Gastroesophageal sphincter (tissue), 4 donors: ENCODE data around the gene SRGN. TPM values are rescaled to one million over a fixed set of nuclear protein-coding genes. Genes with fewer than 3 reads are reported as not detected.
A peak's percentile ranks its signal among the peaks of the same experiment; 100 is the strongest.

ENCODE experiments used
- ATAC-seq: fragments of 150-250 bp; one replicate; pipeline ENCODE4 v1.9.1; 2016; ENCODE audit warnings: mild to moderate bottlenecking, moderate library complexity
- H3K27ac ChIP-seq, 4 donors: fragments of 200-600 bp; sonication (generic) in 3 of 4; 1 replicate in 3 of 4; 2 replicates in 1 of 4; pipeline ENCODE4 v1.5.1; 2016 to 2019
- H3K27me3 ChIP-seq: fragments of 200-600 bp; sonication (generic); one replicate; pipeline ENCODE4 v1.5.1; 2019
- H3K36me3 ChIP-seq, 2 donors: fragments of 200-600 bp; sonication (generic); one replicate each; pipeline ENCODE4 v1.5.1; 2019; ENCODE audit warnings: control low read depth in 1 of 2
- H3K4me1 ChIP-seq, 3 donors: fragments of 200-600 bp; sonication (generic); 1 replicate in 2 of 3; 2 replicates in 1 of 3; pipeline ENCODE4 v1.5.1; 2016 to 2019; ENCODE audit warnings: control low read depth in 2 of 3
- H3K4me3 ChIP-seq, 2 donors: fragments of 200-600 bp; sonication (generic); one replicate each; pipeline ENCODE4 v1.5.1; 2019; ENCODE audit warnings: mild to moderate bottlenecking in 1 of 2, moderate library complexity in 1 of 2
- H3K9me3 ChIP-seq, 3 donors: fragments of 200-600 bp; sonication (generic); one replicate each; pipeline ENCODE4 v1.5.1; 2017 to 2019; ENCODE audit warnings: control low read depth in 2 of 3
- EP300 ChIP-seq: sonication (generic); formaldehyde crosslinking; IDR thresholded peaks from one replicate; pipeline ENCODE4 v1.6.1; 2017; ENCODE audit warnings: antibody characterized with exemption, mild to moderate bottlenecking
- POLR2A ChIP-seq, 2 donors: fragments of 450-650 bp; IDR thresholded peaks; one replicate each; pipeline ENCODE4 v1.6.1; 2017; ENCODE audit warnings: antibody characterized with exemption in 2 of 2, mild to moderate bottlenecking in 2 of 2, moderate library complexity in 1 of 2
- POLR2AphosphoS5 ChIP-seq: sonication (generic); formaldehyde crosslinking; IDR thresholded peaks from one replicate; pipeline ENCODE4 v1.6.1; 2017; ENCODE audit warnings: antibody characterized with exemption
- WGBS, 2 donors: methylation state at CpG; one replicate each; pipeline ENCODE4 v1.1.5; 2018; ENCODE audit warnings: low coverage in 1 of 2; 5-methylcytosine and 5-hydroxymethylcytosine counted together
- total RNA-seq, 4 donors: library from RNA; depleted of rRNA; stranded (reverse); fragments of >200 nt; gene quantifications; one replicate each; pipeline ENCODE4 v1.1.0, GENCODE V29; 2016
- TF ChIP-seq, protein P1 (sequence below), 4 experiments: fragments of 200-600 bp in 2 of 4; fragments of 450-650 bp in 2 of 4; sonication (generic) in 1 of 4; IDR thresholded peaks; one replicate each; pipeline ENCODE4 v1.5.1; 2017 to 2019; ENCODE audit warnings: antibody characterized with exemption in 4 of 4, mild to moderate bottlenecking in 2 of 4, moderate library complexity in 2 of 4

The SRGN gene
- total RNA-seq, 4 donors from 2014 or later: 14.9 to 143 (median 97.8) TPM

DNA sequence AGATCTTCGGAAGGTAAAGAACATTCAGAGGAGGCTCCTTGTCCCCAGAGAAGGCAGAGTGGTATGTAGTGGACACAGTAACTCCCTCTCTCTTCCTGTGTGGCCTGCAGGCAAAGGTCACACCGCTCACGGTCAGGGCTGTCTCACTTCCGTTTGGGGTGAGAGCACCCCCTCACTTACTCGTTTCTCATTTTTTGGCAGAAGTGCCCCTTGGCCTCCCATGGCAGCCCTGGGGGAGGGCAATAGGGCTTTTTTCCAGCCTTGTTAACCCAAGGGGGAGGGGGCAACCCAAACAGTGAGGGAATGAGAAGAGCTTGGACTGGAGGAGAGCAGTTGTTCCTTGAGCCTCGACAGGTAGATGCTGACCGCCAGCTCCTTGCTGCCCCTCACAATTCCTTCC is 31.8 kb upstream of the SRGN start:
- no peaks in the 10 kb centered on the region for H3K36me3 ChIP-seq
- 28 to 30% methylated on average over 4 to 5 of the region's 7 CpGs for WGBS, 2 donors
- H3K27me3 ChIP-seq: peaks cover 10% of the 10 kb centered on the region
- peak overlapping the region in 3 of 4 donors; percentile 19 to 66 (median 50) for H3K27ac ChIP-seq
- H3K4me1 ChIP-seq: no peaks in the 10 kb centered on the region
- no peaks in the 10 kb centered on the region for H3K9me3 ChIP-seq
- TF ChIP-seq POLR2AphosphoS5 (no peak), EP300 (no peak), POLR2A (IDR thresholded peaks at IDR 0.05) (no peak)
- TF ChIP-seq, protein P1, sequence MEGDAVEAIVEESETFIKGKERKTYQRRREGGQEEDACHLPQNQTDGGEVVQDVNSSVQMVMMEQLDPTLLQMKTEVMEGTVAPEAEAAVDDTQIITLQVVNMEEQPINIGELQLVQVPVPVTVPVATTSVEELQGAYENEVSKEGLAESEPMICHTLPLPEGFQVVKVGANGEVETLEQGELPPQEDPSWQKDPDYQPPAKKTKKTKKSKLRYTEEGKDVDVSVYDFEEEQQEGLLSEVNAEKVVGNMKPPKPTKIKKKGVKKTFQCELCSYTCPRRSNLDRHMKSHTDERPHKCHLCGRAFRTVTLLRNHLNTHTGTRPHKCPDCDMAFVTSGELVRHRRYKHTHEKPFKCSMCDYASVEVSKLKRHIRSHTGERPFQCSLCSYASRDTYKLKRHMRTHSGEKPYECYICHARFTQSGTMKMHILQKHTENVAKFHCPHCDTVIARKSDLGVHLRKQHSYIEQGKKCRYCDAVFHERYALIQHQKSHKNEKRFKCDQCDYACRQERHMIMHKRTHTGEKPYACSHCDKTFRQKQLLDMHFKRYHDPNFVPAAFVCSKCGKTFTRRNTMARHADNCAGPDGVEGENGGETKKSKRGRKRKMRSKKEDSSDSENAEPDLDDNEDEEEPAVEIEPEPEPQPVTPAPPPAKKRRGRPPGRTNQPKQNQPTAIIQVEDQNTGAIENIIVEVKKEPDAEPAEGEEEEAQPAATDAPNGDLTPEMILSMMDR (IDR thresholded peaks at IDR 0.05): no peak
- no peak for ATAC-seq
- no peak overlapping the region for H3K4me3 ChIP-seq

DNA sequence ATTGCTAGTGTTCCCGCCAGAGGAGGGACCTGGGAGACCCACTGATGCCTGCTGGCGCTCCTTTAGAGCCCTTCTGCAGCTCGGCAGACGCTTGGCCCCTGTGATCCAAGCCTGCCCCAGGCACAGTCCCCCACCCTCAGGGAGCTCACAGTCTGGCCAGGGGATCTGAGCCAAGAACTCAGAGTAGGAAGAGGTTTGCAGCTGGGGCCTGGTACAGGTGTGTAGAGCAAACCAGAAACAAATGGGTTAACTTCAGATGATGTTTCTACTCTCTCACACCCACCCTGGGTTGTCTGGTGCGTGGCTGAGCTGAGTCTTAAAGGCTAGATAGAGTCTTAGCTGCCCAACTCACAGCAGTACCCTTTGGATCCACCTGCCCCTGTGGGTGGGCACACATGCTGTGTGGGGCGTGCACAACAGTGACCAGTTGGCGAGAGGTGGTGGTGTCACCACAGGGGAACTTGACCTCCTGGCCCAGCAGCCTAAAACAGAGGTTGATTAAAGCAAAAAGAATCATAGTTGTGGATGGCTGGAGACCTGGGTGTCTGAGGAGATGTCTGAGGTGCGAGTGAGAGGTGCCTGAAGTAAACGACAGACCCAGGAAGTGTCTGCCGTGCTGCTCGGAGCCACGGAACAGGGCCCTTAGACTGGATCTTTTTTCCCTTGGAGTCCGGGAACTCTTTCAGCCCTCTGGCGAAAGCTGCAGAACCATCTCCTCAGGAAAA is 31.2 kb upstream of the SRGN start:
- no peak for ATAC-seq
- Histone ChIP-seq H3K9me3 (no peaks in the 10 kb centered on the region), H3K27me3 (peaks cover 10% of the 10 kb centered on the region), H3K4me3 (no peak overlapping the region), H3K27ac (peak overlapping the region in 3 of 4 donors; percentile 19 to 66 (median 50)), H3K4me1 (peaks cover 0 to under 1% (median 0%) of the 10 kb centered on the region in 3 donors), H3K36me3 (no peaks in the 10 kb centered on the region)
- TF ChIP-seq POLR2AphosphoS5 (no peak), EP300 (no peak), POLR2A (IDR thresholded peaks at IDR 0.05) (no peak)
- TF ChIP-seq, protein P1 (IDR thresholded peaks at IDR 0.05): no peak
- 63 to 75% methylated on average over 3 to 7 of the region's 14 CpGs for WGBS, 2 donors

DNA sequence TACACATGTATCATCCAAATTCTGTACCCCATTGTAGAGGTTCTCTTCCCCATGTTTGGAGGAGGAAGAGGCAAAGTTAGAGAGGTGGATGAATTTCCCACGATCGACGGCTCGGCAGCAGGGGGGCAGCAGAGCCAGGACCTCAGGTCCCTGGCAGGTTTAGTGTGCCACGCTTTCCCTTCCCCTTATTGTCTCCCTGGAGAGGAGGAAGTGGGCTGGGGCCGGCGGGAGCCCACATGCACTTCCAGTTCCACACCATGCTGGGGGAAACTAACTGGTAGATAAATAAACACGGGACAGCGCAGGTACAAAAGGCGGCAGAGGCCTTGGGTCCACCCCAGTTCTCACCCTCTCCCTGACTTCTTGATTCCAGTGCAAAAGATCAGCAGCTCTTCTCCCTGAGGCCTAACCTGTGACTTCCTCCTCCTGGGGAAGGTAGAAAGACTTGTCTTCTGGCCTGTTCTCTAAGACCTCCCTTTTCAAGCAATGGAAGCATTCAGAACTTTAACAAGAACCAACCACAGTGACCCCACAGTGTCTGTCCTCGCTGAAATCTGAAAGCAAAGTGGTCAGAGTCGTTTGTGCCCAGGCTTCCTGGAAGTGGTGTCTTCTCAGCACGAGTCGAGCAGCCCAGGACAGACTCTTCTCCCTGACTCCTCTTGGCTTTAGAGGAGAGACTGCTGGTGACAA is 30.5 kb upstream of the SRGN start:
- H3K27ac ChIP-seq: peak overlapping the region in 3 of 4 donors; percentile 48 to 66 (median 51)
- peaks cover 0 to 7% (median 2%) of the 10 kb centered on the region in 3 donors for H3K4me1 ChIP-seq
- TF ChIP-seq EP300 (no peak), POLR2AphosphoS5 (no peak), POLR2A (IDR thresholded peaks at IDR 0.05) (no peak)
- TF ChIP-seq, protein P1 (IDR thresholded peaks at IDR 0.05): peak in 1 of 4 experiments; percentile 11
- ATAC-seq: no peak
- peaks cover 10% of the 10 kb centered on the region for H3K27me3 ChIP-seq
- no peaks in the 10 kb centered on the region for H3K9me3 ChIP-seq
- H3K4me3 ChIP-seq: no peak overlapping the region
- 43 to 83% methylated on average over 1 to 6 of the region's 14 CpGs for WGBS, 2 donors
- H3K36me3 ChIP-seq: no peaks in the 10 kb centered on the region

DNA sequence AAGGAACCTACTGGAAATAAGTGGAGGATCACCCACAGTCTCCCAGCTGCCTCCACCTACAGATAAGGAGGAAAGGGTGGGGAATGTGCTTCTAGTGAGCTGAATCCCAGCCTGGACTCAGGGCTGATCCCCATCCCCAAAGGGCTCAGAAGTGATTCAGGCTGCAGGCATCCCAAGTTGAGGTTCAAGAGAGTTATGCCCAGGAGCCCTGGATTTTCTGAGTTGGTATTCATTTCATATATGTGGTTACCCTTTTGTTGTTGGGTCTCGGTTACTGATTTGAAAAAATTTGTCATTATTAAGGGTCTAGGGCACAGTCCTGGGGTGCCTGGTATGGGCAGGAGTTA is 30.0 kb upstream of the SRGN start:
- Histone ChIP-seq H3K9me3 (no peaks in the 10 kb centered on the region), H3K27me3 (peaks cover 10% of the 10 kb centered on the region), H3K27ac (peak overlapping the region in 3 of 4 donors; percentile 48 to 66 (median 51)), H3K36me3 (no peaks in the 10 kb centered on the region), H3K4me1 (peaks cover 0 to 7% (median 3%) of the 10 kb centered on the region in 3 donors), H3K4me3 (no peak overlapping the region)
- WGBS, 2 donors: 0% methylated on average over 1 of the region's 1 CpG
- TF ChIP-seq, protein P1 (IDR thresholded peaks at IDR 0.05): no peak
- TF ChIP-seq EP300: no peak
- TF ChIP-seq POLR2A (IDR thresholded peaks at IDR 0.05): no peak
- TF ChIP-seq POLR2AphosphoS5: no peak
- no peak for ATAC-seq
